GM12878 (cell line): ENCODE data around the gene IGF1R.

Experiments used
- CBFB ChIP-seq: IDR thresholded peaks from 2 replicates; pipeline ENCODE4 v1.6.1; 2016; ENCODE audit warnings: antibody characterized with exemption, low read depth
- CEBPB ChIP-seq, 2 experiments: fragments of 150-350 bp in 1 of 2; IDR thresholded peaks; 2 replicates each; pipeline ENCODE4 v1.6.1; 2012 to 2014; ENCODE audit warnings: low read depth in 2 of 2, low read length in 2 of 2, borderline replicate concordance in 1 of 2, inconsistent platforms in 1 of 2
- EZH2 ChIP-seq: IDR thresholded peaks from 2 replicates; pipeline ENCODE4 v1.6.1; 2012; ENCODE audit warnings: low read depth, mild to moderate bottlenecking, control low read depth, inconsistent platforms, low read length, borderline replicate concordance; ENCODE audit not compliant: control insufficient read depth
- IKZF2 ChIP-seq, 2 experiments: fragments of 450-650 bp; IDR thresholded peaks; 2 replicates each; pipeline ENCODE4 v1.6.1; 2017; ENCODE audit warnings: mild to moderate bottlenecking in 2 of 2, moderate library complexity in 2 of 2
- NFYB ChIP-seq: IDR thresholded peaks from 2 replicates; pipeline ENCODE4 v1.6.1; 2011; ENCODE audit warnings: low read depth, mild to moderate bottlenecking, low read length, improper control_type of control experiment, moderate library complexity; ENCODE audit not compliant: insufficient read depth
- PML ChIP-seq: IDR thresholded peaks from 2 replicates; pipeline ENCODE4 v1.6.1; 2012; ENCODE audit warnings: low read length, inconsistent platforms
- POLR2AphosphoS2 ChIP-seq: IDR thresholded peaks from 2 replicates; pipeline ENCODE4 v1.6.1; 2011; ENCODE audit warnings: low read depth, mild to moderate bottlenecking, low read length, improper control_type of control experiment, moderate library complexity
- POLR2AphosphoS5 ChIP-seq: IDR thresholded peaks from 2 replicates; pipeline ENCODE4 v1.6.1; 2011; ENCODE audit warnings: mild to moderate bottlenecking, low read length, inconsistent platforms
- TCF3 ChIP-seq: IDR thresholded peaks from 2 replicates; pipeline ENCODE4 v1.6.1; 2012; ENCODE audit warnings: low read depth, mild to moderate bottlenecking, low read length, borderline replicate concordance; ENCODE audit not compliant: insufficient read depth
- TF ChIP-seq, protein P1 (sequence below), 3 experiments: IDR thresholded peaks in 2 of 3; conservative IDR thresholded peaks in 1 of 3; 2 replicates each; pipeline ENCODE4 v1.5.1; 2011; ENCODE audit warnings: low read depth in 3 of 3, low read length in 3 of 3, mild to moderate bottlenecking in 3 of 3, control low read depth in 2 of 3, moderate library complexity in 2 of 3, inconsistent platforms in 1 of 3, mixed read lengths in 1 of 3; ENCODE audit not compliant: control insufficient read depth in 2 of 3, insufficient read depth in 1 of 3; ENCODE audit errors: extremely low read depth in 1 of 3
- TF ChIP-seq, protein P2 (sequence below): fragments of 450-650 bp; IDR thresholded peaks from 2 replicates; pipeline ENCODE4 v1.6.1; 2014; ENCODE audit warnings: mild to moderate bottlenecking
- TF ChIP-seq, protein P3 (sequence below): fragments of 450-650 bp; IDR thresholded peaks from 2 replicates; pipeline ENCODE4 v1.6.1; 2017; ENCODE audit warnings: mild to moderate bottlenecking

DNA sequence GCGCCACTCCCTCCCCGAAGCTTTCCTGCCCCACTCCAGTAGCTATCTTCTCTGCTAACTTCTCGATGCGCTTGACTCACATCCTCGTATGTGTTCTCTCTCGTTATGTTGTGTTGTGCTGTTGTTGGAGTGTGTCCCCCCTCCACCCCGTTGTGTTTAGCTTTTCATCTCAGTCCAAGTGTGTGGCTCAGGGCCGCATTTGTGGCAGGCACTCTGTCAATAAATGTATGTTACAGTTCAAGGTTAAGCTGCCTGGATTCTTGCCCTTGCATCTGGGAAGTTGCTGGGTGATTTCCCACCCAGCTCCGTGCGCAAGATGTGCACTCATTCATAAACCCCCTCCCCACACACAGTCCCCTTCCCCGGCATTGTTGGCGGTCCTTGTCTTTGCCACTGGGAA lies 287.4 kb downstream of the IGF1R start:
- TF ChIP-seq POLR2AphosphoS5 (no peak), CEBPB (IDR thresholded peaks at IDR 0.05; ENCODE audit: borderline replicate concordance in 1 of 2, low read depth in 2 of 2, low read length in 2 of 2) (no peak), CBFB (no peak), POLR2AphosphoS2 (no peak), NFYB (no peak), PML (no peak), EZH2 (no peak), TCF3 (no peak), IKZF2 (IDR thresholded peaks at IDR 0.05) (no peak)
- TF ChIP-seq, protein P1, sequence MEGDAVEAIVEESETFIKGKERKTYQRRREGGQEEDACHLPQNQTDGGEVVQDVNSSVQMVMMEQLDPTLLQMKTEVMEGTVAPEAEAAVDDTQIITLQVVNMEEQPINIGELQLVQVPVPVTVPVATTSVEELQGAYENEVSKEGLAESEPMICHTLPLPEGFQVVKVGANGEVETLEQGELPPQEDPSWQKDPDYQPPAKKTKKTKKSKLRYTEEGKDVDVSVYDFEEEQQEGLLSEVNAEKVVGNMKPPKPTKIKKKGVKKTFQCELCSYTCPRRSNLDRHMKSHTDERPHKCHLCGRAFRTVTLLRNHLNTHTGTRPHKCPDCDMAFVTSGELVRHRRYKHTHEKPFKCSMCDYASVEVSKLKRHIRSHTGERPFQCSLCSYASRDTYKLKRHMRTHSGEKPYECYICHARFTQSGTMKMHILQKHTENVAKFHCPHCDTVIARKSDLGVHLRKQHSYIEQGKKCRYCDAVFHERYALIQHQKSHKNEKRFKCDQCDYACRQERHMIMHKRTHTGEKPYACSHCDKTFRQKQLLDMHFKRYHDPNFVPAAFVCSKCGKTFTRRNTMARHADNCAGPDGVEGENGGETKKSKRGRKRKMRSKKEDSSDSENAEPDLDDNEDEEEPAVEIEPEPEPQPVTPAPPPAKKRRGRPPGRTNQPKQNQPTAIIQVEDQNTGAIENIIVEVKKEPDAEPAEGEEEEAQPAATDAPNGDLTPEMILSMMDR (IDR thresholded peaks at IDR 0.05 in 2 of 3, conservative IDR thresholded peaks at IDR 0.05 in 1 of 3; ENCODE audit: control insufficient read depth in 2 of 3, extremely low read depth in 1 of 3, insufficient read depth in 1 of 3, low read depth in 3 of 3, low read length in 3 of 3): no peak
- TF ChIP-seq, protein P2, sequence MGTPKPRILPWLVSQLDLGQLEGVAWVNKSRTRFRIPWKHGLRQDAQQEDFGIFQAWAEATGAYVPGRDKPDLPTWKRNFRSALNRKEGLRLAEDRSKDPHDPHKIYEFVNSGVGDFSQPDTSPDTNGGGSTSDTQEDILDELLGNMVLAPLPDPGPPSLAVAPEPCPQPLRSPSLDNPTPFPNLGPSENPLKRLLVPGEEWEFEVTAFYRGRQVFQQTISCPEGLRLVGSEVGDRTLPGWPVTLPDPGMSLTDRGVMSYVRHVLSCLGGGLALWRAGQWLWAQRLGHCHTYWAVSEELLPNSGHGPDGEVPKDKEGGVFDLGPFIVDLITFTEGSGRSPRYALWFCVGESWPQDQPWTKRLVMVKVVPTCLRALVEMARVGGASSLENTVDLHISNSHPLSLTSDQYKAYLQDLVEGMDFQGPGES: no peak
- TF ChIP-seq, protein P3, sequence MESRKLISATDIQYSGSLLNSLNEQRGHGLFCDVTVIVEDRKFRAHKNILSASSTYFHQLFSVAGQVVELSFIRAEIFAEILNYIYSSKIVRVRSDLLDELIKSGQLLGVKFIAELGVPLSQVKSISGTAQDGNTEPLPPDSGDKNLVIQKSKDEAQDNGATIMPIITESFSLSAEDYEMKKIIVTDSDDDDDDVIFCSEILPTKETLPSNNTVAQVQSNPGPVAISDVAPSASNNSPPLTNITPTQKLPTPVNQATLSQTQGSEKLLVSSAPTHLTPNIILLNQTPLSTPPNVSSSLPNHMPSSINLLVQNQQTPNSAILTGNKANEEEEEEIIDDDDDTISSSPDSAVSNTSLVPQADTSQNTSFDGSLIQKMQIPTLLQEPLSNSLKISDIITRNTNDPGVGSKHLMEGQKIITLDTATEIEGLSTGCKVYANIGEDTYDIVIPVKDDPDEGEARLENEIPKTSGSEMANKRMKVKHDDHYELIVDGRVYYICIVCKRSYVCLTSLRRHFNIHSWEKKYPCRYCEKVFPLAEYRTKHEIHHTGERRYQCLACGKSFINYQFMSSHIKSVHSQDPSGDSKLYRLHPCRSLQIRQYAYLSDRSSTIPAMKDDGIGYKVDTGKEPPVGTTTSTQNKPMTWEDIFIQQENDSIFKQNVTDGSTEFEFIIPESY: no peak
